Sigmoid colon (tissue), 4 donors: ENCODE results near the gene FAR2.

ENCODE experiments used
- CTCF ChIP-seq, 4 experiments: fragments of 450-650 bp in 3 of 4; fragments of 200-600 bp in 1 of 4; IDR thresholded peaks; one replicate each; pipeline ENCODE4 v1.5.1; 2016 to 2019; ENCODE audit warnings: antibody characterized with exemption in 4 of 4, mild to moderate bottlenecking in 3 of 4, moderate library complexity in 2 of 4
- EP300 ChIP-seq, 4 donors: sonication (generic); formaldehyde crosslinking; IDR thresholded peaks; one replicate each; pipeline ENCODE4 v1.6.1; 2017; ENCODE audit warnings: antibody characterized with exemption in 4 of 4
- POLR2A ChIP-seq, 2 donors: fragments of 450-650 bp; IDR thresholded peaks; one replicate each; pipeline ENCODE4 v1.6.1; 2016; ENCODE audit warnings: antibody characterized with exemption in 2 of 2, mild to moderate bottlenecking in 2 of 2, moderate library complexity in 2 of 2
- POLR2AphosphoS5 ChIP-seq, 4 donors: sonication (generic); formaldehyde crosslinking; IDR thresholded peaks; one replicate each; pipeline ENCODE4 v1.6.1; 2017; ENCODE audit warnings: antibody characterized with exemption in 4 of 4

GRCh38 chr12:29343022-29343799, 194.1 kb downstream of the FAR2 start:
- TF ChIP-seq POLR2AphosphoS5 (IDR thresholded peaks at IDR 0.05) (no peak), CTCF (IDR thresholded peaks at IDR 0.05) (no peak), POLR2A (IDR thresholded peaks at IDR 0.05) (no peak), EP300 (IDR thresholded peaks at IDR 0.05) (no peak)
